ENCODE data around the gene SPRYD4. TPM values are rescaled to one million over a fixed set of nuclear protein-coding genes. Genes with fewer than 3 reads are reported as not detected.

SPRYD4 gene
- total RNA-seq, 1 experiment from 2014 or later: 3.3 TPM

- Histone ChIP-seq H2AFZ (no peak overlapping the region), H3K4me2 (no peak overlapping the region), H3K4me3 (no peak overlapping the region), H4K20me1 (ENCODE audit: insufficient read depth) (0 out of 2 replicates have a peak, but pooled peaks cover under 1% of the 10 kb centered on the region), H3K79me2 (ENCODE audit: low read depth) (peaks cover 87% of the 10 kb centered on the region), H3F3A (ENCODE audit: insufficient read depth, low read depth) (peaks cover 27% of the 10 kb centered on the region), H3K36me3 (ENCODE audit: low read depth) (no peaks in the 10 kb centered on the region; the same call in 1 of the 2 replicates), H3K9me2 (ENCODE audit: insufficient read depth) (no peaks in the 10 kb centered on the region), H3K9me3 (ENCODE audit: insufficient read depth, low read depth) (no peaks in the 10 kb centered on the region), H3K4me1 (replicated peaks; ENCODE audit: insufficient read depth) (peaks cover 50% of the 10 kb centered on the region), H3K27me3 (ENCODE audit: insufficient read depth, low read depth) (no peaks in the 10 kb centered on the region), H3K27ac (peak overlapping the region; percentile 20; the same call in 1 of the 2 replicates)
- BruUV-seq (replicated peaks): no TSS peak
- intact Hi-C loops (cut with micrococcal nuclease; ENCODE audit: unreplicated experiment): no loop called here
- DNase-seq: no peak
- TF ChIP-seq CTCF (conservative IDR thresholded peaks at IDR 0.05) (no peak), EZH2 (IDR thresholded peaks at IDR 0.05; ENCODE audit: low read depth) (no peak)
- ChIA-PET CTCF (no interaction called here), POLR2A (ENCODE audit: unreplicated experiment) (no interaction called here)
Measured at GRCh38 chr12:56528846-56529245, 60.5 kb downstream of the SPRYD4 start.

Other genes starting within 250 kb of the SPRYD4 start
- gene RNF41, start 246.7 kb upstream of the SPRYD4 start, total RNA-seq (2021): 29.5 and 33.4 TPM in 2 replicates
- 58.2 and 68.5 TPM in 2 replicates for gene NABP2, start 244.2 kb upstream of the SPRYD4 start, total RNA-seq (2021)
- gene SLC39A5, start 238.5 kb upstream of the SPRYD4 start, total RNA-seq (2021): 0.87 and 2.8 TPM in 2 replicates
- 59.4 and 62.8 TPM in 2 replicates for gene ANKRD52, start 210.2 kb upstream of the SPRYD4 start, total RNA-seq (2021)
- gene COQ10A, start 201.6 kb upstream of the SPRYD4 start, total RNA-seq (2021): 6.5 and 6.9 TPM in 2 replicates
- 203 and 205 TPM in 2 replicates for gene CS, start 168.2 kb upstream of the SPRYD4 start, total RNA-seq (2021)
- 78.2 and 82.1 TPM in 2 replicates for gene CNPY2, start 152.6 kb upstream of the SPRYD4 start, total RNA-seq (2021)
- 78.1 and 82.8 TPM in 2 replicates for gene PAN2, start 134.6 kb upstream of the SPRYD4 start, total RNA-seq (2021)
- 2.9 and 3.0 TPM in 2 replicates for gene IL23A, start 129.7 kb upstream of the SPRYD4 start, total RNA-seq (2021)
- gene STAT2, start 108.5 kb upstream of the SPRYD4 start, total RNA-seq (2021): 76.6 and 80.8 TPM in 2 replicates
- not detected in 2 replicates for gene APOF, start 105.7 kb upstream of the SPRYD4 start, total RNA-seq (2021)
- gene TIMELESS, start 19.2 kb upstream of the SPRYD4 start, total RNA-seq (2021): 27.1 and 30.9 TPM in 2 replicates
- gene MIP, start 13.9 kb upstream of the SPRYD4 start, total RNA-seq (2021): not detected in 2 replicates
- gene GLS2, start 19.6 kb downstream of the SPRYD4 start, total RNA-seq (2021): 1.3 and 2.9 TPM in 2 replicates
- gene RBMS2, start 53.2 kb downstream of the SPRYD4 start, total RNA-seq (2021): 44.7 and 81.8 TPM in 2 replicates
- 99.5 and 115 TPM in 2 replicates for gene BAZ2A, start 161.7 kb downstream of the SPRYD4 start, total RNA-seq (2021)
- 506 and 587 TPM in 2 replicates for gene ATP5F1B, start 177.4 kb downstream of the SPRYD4 start, total RNA-seq (2021)
- gene PTGES3, start 219.7 kb downstream of the SPRYD4 start, total RNA-seq (2021): 227 and 322 TPM in 2 replicates

Data from PC-9 (cell line).